Activated CD8-positive, alpha-beta memory T cell treated with anti-CD3 and anti-CD28 coated beads for 4 hours (primary cell): ENCODE data around the gene TXNDC11.

Experiments used
- DNase-seq, 2 donors: peaks; one replicate each; pipeline ENCODE4 v3.0.0-alpha.2; 2020; ENCODE audit warnings: low read depth in 2 of 2

Gene TXNDC11

DNA sequence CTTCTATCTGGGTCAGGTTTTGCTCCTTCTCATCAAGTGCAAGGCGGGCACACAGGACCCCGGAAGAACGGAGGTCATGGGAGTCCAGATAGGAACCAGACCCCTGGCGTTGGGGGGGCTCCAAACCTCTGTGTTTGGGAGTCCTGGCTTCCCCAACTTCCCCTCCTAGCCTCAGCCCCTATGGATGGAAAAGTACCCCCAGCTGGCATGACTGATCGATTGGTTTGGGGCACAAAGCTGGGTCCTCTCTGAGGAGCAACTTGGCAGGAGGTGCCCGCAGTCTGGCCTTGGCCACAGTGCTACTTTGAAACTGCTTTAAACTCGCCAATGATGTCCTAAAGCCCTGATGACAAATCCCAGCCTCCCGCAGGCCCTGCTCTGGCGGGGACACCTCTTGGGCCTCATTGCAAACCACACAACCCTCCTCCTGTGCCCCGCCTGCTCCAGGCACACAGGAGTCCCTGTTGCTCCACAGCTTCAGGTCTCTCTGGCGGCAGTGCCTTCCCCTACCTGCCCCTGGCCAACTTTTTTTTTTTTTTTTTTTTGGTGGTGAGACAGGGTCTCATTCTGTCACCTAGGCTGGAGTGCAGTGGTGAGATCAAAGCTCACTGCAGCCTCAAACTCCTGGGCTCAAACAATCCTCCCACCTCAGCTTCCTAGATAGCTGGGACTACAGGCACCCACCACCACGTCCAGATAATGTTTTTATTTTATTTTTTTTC lies 112.5 kb downstream of the TXNDC11 start:
- no peak for DNase-seq
